GM10266 (cell line): ENCODE results near the gene HSPA4.
"Not testable (repeated sequence)": the region's sequence is repeated elsewhere in the genome, so short reads cannot be mapped to it uniquely, and the experiment has no call there.

Experiments
- DNase-seq: peaks from one replicate; pipeline ENCODE4 v3.0.0; 2012; ENCODE audit errors: extremely low spot score
- TF ChIP-seq, protein P1 (sequence below): IDR thresholded peaks from 2 replicates; pipeline ENCODE4 v1.5.1; 2012; ENCODE audit warnings: mild to moderate bottlenecking, low read depth; ENCODE audit not compliant: control insufficient read depth, insufficient read depth; ENCODE audit errors: missing control alignments

The HSPA4 gene

DNA sequence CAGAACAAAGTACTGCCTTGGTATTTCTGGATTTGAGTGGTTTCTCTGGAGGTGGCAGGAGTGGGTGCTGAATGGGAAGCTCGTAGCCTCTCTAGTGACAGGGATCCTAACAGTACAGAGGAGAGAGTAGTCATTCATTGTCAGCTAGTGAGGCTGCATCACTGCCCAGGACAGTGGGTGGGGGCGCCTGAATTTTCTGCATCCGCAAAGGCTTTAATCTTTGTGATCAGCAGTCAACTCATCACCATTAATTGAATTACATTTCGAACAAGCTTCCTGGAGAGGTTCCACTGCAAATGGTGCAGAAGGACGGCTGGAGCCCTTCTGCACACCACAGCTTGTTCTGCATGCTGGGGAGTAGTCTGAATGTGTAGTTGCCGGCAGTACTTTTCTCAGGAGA, 77.5 kb downstream of the HSPA4 start:
- TF ChIP-seq, protein P1, sequence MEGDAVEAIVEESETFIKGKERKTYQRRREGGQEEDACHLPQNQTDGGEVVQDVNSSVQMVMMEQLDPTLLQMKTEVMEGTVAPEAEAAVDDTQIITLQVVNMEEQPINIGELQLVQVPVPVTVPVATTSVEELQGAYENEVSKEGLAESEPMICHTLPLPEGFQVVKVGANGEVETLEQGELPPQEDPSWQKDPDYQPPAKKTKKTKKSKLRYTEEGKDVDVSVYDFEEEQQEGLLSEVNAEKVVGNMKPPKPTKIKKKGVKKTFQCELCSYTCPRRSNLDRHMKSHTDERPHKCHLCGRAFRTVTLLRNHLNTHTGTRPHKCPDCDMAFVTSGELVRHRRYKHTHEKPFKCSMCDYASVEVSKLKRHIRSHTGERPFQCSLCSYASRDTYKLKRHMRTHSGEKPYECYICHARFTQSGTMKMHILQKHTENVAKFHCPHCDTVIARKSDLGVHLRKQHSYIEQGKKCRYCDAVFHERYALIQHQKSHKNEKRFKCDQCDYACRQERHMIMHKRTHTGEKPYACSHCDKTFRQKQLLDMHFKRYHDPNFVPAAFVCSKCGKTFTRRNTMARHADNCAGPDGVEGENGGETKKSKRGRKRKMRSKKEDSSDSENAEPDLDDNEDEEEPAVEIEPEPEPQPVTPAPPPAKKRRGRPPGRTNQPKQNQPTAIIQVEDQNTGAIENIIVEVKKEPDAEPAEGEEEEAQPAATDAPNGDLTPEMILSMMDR = no peak
- DNase-seq = no peak

DNA sequence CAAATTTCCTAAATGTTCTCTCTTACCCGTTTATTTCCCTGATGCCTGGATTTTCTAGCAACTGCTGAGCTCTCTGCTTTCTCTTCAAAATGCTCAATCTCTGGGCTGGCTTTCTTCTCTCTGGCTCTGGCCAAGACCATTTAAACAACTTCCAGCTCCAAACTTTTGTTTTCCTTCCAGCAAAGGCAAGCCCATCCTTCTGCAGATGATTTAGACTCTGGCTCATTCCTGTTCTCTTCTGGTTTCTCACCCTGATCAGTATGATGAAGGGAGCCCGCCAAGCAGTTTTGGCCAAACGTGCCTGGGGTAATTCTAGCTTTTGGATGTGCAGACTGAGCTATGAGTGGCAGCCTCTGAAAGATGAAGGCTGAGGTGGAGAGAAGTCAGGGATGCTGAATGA, 78.1 kb downstream of the HSPA4 start:
- TF ChIP-seq, protein P1 = no peak
- no peak for DNase-seq

DNA sequence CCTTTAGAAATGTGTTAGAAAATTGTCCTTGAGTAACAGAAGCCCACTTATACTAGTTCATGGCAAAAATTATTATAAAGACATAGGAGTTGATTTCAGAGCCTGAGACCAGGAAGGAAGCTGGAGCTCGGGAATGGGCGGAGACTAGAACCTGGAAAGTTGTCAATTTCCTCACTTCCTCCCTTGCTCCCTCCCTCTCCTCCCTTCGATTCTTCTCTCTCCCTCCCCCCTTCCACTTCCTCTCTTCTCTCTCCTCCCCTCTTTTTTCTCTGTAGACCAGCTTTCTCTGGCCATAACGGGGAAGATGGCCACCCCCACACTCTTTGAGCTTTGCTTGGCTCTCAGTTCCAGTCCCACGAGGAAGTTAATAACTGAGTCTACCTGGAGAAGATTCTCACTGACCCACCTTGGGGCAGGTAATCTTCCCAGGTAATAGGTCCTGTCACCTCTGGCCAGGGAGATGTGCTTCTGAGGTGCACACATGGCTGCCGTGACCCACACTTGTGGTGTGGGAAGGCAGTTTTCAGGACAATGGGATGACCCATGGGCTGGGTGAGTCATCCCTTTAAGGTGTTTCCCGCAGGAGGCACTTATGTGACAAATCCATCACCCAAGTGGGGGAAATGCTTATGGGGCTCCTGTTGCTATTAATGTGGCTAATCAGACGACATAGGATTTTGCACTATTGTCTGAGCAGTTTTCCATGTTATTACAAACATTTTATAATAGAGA, 78.7 kb downstream of the HSPA4 start:
- TF ChIP-seq, protein P1 = no peak
- DNase-seq = no peak

DNA sequence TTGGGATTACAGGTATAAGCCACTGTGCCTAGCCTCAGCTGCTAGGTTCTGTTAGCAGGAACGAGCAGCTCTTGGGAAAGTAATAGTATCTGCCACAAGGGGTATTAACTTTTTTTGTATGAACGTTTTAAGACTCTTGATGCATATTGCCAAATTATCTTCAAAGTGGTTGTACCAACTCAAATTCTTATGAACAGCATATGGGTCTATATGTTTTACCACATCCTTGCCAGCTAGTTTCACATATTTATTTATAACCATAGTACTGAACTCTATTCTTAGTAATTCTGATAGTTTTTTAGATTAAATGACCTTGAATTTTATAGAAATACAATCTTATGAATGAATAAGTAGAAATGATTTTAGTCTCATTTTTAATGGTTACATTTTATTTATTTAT, 80.9 kb downstream of the HSPA4 start:
- DNase-seq = no peak
- TF ChIP-seq, protein P1 = no peak

DNA sequence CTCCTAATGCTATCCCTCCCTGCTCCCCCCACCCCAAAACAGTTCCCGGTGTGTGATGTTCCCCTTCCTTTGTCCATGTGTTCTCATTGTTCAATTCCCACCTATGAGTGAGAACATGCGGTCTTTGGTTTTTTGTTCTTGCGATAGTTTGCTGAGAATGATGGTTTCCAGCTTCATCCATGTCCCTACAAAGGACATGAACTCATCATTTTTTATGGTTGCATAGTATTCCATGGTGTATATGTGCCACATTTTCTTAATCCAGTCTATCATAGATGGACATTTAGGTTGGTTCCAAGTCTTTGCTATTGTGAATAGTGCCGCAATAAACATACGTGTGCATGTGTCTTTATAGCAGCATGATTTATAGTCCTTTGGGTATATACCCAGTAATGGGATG, 81.4 kb downstream of the HSPA4 start:
- not testable (repeated sequence) for DNase-seq

DNA sequence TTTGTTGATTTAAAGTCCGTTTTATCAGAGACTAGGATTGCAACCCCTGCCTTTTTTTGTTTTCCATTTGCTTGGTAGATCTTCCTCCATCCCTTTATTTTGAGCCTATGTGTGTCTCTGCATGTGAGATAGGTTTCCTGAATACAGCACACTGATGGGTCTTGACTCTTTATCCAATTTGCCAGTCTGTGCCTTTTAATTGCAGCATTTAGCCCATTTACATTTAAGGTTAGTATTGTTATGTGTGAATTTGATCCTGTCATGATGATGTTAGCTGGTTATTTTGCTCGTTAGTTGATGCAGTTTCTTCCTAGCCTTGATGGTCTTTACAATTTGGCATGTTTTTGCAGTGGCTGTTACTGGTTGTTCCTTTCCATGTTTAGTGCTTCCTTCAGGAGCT, 85.1 kb downstream of the HSPA4 start:
- not testable (repeated sequence) for DNase-seq

DNA sequence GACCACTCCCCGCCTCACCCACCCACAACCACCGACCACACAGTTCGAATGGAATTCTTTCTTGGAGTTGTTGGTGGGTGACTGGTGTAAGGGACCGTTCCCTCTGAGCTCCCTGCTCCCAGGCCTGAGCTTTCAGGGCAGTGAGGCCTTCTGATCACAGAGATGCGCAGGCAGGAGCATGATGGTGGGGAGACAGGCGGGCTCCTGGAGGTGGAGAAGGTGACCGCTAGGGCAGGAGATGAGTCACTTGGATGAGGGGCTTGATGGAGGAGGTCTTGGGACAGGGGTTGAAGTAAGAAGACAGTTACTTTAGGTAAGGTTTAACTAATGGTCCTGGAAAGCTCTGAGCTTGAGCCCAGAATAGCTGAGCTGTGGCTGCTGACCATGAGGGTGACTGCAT, 88.5 kb downstream of the HSPA4 start:
- TF ChIP-seq, protein P1 = no peak
- DNase-seq = no peak

DNA sequence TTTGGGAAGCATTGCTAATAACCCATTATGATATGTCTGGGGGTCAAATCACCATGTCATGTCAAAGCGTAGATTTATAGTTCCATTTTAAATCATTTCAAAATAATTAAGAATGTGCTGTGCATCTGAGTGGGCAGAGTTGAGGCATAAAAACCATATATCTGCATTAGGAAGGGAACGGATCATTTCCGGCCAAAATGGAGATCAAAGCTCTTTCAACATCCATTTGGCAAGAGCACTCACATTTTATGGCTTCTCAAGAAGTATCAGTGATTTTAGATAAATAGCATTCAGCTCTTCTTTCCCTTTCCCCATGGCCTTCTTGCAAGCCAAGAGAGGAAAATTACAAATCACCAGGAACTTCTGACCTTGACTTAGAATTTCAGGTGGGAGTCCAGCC, 89.9 kb downstream of the HSPA4 start:
- DNase-seq = no peak
- TF ChIP-seq, protein P1 = no peak
